AG09319 (cell line): ENCODE measurements around the gene PAX6.

Experiments
- DNase-seq: peaks from one replicate; pipeline ENCODE4 v3.0.0-alpha.2; 2010; ENCODE audit warnings: low read depth; ENCODE audit errors: extremely low read depth
- CTCF ChIP-seq: IDR thresholded peaks from 2 replicates; pipeline ENCODE4 v1.5.1; 2011; ENCODE audit warnings: low read depth, mild to moderate bottlenecking, inconsistent platforms, low read length, moderate library complexity

PAX6 gene

GRCh38 chr11:31797190-31798056, 13.7 kb downstream of the PAX6 start:
- no peak for TF ChIP-seq CTCF
- no peak for DNase-seq

- TF ChIP-seq CTCF: no peak
- DNase-seq: no peak
These were observed 14.5 kb downstream of the PAX6 start for GRCh38 chr11:31796499-31797189.

GRCh38 chr11:31795706-31796498, 15.2 kb downstream of the PAX6 start:
- TF ChIP-seq CTCF: no peak
- DNase-seq: no peak

- DNase-seq: no peak
- no peak for TF ChIP-seq CTCF
These were observed 16.6 kb downstream of the PAX6 start for GRCh38 chr11:31794548-31794947.

- DNase-seq: no peak
- no peak for TF ChIP-seq CTCF
These were observed 17.9 kb downstream of the PAX6 start for GRCh38 chr11:31793264-31793663.

- DNase-seq: no peak
- TF ChIP-seq CTCF: no peak
These were observed 18.7 kb downstream of the PAX6 start for GRCh38 chr11:31792456-31792855.
